Activated naive CD4-positive, alpha-beta T cell treated with anti-CD3 and anti-CD28 coated beads, Interleukin-2, amount 50 U/mL, for 24 hours (primary cell): ENCODE measurements around the gene TULP1.

ENCODE experiments used
- H3K27ac Mint-ChIP-seq: one replicate; pipeline ENCODE4 v1.8.0; 2021; ENCODE audit warnings: mild to moderate bottlenecking, mixed read lengths
- H3K27me3 Mint-ChIP-seq: one replicate; pipeline ENCODE4 v1.8.0; 2021; ENCODE audit warnings: mixed read lengths
- H3K36me3 Mint-ChIP-seq: one replicate; pipeline ENCODE4 v1.8.0; 2021; ENCODE audit warnings: mixed read lengths
- H3K4me1 Mint-ChIP-seq: one replicate; pipeline ENCODE4 v1.8.0; 2021; ENCODE audit warnings: mixed read lengths
- H3K4me3 Mint-ChIP-seq: one replicate; pipeline ENCODE4 v1.8.0; 2021; ENCODE audit warnings: mild to moderate bottlenecking, mixed read lengths
- H3K9me3 Mint-ChIP-seq: one replicate; pipeline ENCODE4 v1.8.0; 2021; ENCODE audit warnings: mixed read lengths

Gene TULP1

DNA sequence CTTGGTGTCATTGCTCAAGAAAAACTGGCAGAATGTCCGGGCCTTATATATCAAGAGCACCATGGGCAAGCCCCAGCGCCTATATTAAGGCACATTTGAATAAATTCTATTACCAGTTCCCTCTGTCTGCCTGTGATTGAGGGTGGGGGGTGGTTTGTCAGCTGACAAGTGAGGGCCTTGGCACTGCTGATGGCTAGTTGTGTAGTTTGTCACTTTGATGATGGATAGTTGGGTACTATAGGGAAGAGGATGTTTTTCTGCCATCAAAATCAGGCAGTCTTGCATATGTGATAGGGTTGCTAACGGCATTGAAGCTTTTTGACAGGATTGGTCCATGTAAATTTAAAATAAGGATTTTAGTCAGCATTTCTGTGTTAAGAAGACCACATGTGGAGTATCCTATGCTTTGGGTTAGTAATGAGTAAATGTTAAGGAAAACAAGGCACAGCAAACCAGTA is 42.0 kb downstream of the TULP1 start:
- Mint-ChIP-seq H3K27me3 (no peaks in the 10 kb centered on the region), H3K27ac (peak overlapping the region; percentile 97), H3K36me3 (peaks cover 21% of the 10 kb centered on the region), H3K4me3 (peak overlapping the region; percentile 97), H3K4me1 (peaks cover 25% of the 10 kb centered on the region), H3K9me3 (no peaks in the 10 kb centered on the region)

DNA sequence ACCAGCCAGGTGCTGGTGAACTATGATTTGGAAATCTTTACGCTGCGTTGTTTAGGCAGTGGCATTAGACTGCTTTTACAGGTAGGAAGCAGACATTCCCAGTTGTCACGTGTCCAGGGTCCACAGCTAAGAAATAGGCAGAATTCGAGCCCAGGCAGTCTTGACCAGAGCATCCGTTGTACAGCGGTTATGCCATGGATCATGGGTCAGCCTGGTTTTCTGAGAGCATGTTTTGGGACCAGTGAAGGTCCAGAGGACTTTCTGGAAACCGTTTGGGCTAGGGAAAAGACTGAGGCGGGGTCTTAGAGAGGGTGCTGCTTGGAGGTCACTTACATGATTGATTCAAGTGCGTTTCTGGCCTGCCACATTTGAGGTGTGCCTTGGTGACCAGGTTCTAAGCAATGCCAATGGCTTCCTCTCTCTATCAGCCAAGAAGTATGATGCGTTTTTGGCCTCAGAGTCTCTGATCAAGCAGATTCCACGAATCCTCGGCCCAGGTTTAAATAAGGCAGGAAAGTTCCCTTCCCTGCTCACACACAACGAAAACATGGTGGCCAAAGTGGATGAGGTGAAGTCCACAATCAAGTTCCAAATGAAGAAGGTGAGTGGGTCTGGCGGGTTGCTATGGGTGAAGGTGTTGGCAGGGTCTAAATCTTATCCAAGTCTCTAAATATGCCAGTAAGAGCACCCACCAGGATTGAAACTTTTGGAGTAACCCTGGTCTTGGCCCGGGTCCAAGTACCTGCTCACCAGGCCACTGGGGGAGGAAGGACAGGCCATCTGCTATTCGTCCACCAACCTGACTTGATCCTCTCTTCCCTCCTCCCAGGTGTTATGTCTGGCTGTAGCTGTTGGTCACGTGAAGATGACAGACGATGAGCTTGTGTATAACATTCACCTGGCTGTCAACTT is 42.7 kb downstream of the TULP1 start:
- Mint-ChIP-seq H3K4me1 (peaks cover 25% of the 10 kb centered on the region), H3K4me3 (peak overlapping the region; percentile 97), H3K27me3 (no peaks in the 10 kb centered on the region), H3K9me3 (no peaks in the 10 kb centered on the region), H3K36me3 (peaks cover 21% of the 10 kb centered on the region), H3K27ac (peak overlapping the region; percentile 97)

DNA sequence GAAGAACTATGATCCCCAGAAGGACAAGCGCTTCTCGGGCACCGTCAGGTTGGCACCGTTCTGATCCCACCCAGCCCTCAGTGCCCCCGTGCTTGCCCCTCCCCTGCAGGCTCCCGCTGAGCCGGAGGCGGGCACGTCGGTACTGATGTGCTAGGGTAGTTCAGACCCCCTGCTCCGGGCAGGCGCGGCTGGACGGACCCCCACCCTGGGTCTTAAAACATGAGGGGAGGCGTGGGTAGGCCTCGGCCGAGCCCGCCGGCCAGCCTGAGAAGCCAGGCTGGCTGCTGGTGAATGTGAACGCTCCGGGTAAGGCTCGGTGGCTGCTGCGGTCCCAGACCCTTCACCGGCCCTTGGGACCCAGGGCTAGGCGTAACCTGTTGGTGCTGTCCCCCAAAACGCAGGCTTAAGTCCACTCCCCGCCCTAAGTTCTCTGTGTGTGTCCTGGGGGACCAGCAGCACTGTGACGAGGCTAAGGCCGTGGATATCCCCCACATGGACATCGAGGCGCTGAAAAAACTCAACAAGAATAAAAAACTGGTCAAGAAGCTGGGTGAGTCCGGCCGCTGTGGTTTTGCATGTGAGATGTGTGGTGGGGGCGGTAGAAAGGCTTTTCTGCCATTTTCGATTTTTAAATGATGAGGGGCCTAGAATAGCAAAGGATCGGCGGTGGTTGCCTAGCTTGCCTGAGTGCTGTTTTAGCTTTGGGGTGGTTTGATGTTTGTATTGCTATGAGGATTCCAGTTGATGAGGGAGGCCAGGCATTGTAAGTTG is 43.5 kb downstream of the TULP1 start:
- no peaks in the 10 kb centered on the region for H3K9me3 Mint-ChIP-seq
- H3K4me3 Mint-ChIP-seq: peak overlapping the region; percentile 97
- H3K27ac Mint-ChIP-seq: peak overlapping the region; percentile 97
- peaks cover 25% of the 10 kb centered on the region for H3K4me1 Mint-ChIP-seq
- no peaks in the 10 kb centered on the region for H3K27me3 Mint-ChIP-seq
- H3K36me3 Mint-ChIP-seq: peaks cover 21% of the 10 kb centered on the region

DNA sequence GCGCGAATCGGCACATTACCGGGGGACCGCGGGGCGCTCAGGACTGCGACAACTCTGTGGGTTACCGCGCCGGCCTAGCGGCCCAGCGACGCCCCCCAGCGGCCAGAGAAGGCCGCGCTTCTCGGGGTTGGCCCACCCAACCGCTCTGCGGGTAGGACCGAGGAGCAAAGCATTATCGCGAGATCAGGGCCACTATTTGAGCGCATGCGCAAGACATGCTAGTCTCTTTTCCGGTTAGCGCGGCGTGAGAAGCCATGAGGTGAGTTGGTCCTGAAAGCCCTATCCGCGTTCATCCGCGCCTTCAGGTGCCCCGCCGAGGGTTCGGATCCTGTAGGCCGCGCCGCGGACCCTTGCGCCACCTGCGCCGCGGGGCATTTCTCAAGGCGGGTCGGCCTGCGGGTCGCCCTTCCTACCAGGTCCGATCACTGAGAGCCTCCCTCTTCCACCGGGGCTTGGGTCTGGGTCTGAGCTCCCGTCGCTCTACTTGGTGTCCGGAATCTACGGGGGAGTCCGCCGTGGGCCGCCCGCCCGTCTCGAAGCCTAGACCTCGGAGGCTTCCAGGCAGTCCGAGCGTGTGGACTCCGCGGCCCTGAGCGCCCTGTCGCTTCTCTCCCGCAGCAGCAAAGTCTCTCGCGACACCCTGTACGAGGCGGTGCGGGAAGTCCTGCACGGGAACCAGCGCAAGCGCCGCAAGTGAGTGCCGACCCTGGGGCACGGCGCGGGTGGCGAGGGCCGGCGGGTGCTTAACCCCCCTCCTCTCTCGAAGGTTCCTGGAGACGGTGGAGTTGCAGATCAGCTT is 44.3 kb downstream of the TULP1 start, which contains the start of gene RPL10A:
RPL10A (plus strand) TSS at position 221 of the 799 bp plus-strand sequence; CDS start at position 255, 34 bp downstream.
- Mint-ChIP-seq H3K36me3 (peaks cover 21% of the 10 kb centered on the region), H3K4me1 (peaks cover 25% of the 10 kb centered on the region), H3K4me3 (peak within 1 kb of the TSS; percentile 97), H3K9me3 (no peaks in the 10 kb centered on the region), H3K27ac (peak within 1 kb of the TSS; percentile 97), H3K27me3 (no peaks in the 10 kb centered on the region)

DNA sequence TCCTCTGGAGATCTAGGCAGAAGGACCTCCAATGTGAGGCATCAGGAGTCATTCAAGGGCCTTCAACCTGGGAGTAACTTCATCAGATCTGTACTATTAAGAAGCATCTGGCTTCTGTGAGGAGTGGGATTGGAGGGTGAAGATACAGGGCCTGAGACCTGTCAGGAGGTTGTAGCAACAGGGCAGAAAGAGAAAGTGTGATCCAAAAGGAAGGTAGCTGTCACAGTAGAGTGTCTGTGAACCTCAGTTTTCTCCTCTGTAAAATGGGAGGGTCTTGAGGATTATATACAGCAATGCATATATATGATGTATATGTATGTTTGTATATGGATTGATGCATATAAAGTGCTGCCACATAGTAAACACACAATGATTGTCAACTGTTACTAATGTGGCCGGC is 47.0 kb downstream of the TULP1 start:
- H3K27ac Mint-ChIP-seq: no peak overlapping the region
- H3K27me3 Mint-ChIP-seq: no peaks in the 10 kb centered on the region
- H3K36me3 Mint-ChIP-seq: peaks cover 21% of the 10 kb centered on the region
- peaks cover 8% of the 10 kb centered on the region for H3K4me1 Mint-ChIP-seq
- no peaks in the 10 kb centered on the region for H3K9me3 Mint-ChIP-seq
- H3K4me3 Mint-ChIP-seq: no peak overlapping the region

DNA sequence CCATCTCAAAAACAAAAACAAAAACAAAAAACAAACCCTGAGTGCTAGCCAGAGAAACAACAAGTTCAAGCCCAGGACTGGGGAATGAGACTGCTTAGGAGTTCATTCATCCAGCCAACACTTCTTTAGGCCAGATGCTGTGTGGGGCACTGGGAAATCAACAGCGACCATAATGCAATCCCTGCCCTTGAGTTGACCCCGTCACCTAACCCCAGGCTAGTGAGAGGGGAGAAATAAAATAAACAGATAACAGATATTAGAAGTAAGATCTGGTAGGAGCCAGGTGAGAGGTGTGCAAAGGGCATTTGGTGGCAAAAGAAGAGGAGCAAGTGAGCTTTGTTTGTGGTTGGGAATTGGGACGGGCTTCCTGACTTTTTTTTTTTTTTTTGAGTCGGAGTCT is 49.4 kb downstream of the TULP1 start:
- peaks cover 5% of the 10 kb centered on the region for H3K4me1 Mint-ChIP-seq
- H3K9me3 Mint-ChIP-seq: no peaks in the 10 kb centered on the region
- H3K4me3 Mint-ChIP-seq: no peak overlapping the region
- H3K27me3 Mint-ChIP-seq: no peaks in the 10 kb centered on the region
- H3K27ac Mint-ChIP-seq: no peak overlapping the region
- H3K36me3 Mint-ChIP-seq: peaks cover 10% of the 10 kb centered on the region

DNA sequence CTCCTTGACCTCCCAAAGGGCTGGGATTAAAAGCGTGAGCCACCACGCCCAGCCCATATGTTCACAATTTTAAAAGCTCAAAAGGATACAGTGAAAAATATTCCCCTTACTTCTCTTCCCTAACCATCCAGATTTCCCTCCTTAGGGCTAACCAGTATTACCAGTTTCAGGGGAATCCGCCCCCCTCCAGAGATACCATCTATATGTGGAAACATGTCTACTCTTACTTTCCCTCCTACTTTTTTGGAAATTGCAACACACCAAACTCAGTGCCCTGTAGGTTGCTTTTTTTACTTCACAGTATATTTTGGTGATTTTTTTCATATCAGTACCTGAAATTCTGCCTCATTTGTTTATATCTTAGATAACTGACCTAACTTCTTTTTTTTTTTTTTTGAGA is 51.4 kb downstream of the TULP1 start:
- no peak overlapping the region for H3K4me3 Mint-ChIP-seq
- no peaks in the 10 kb centered on the region for H3K27me3 Mint-ChIP-seq
- no peaks in the 10 kb centered on the region for H3K4me1 Mint-ChIP-seq
- peaks cover 8% of the 10 kb centered on the region for H3K36me3 Mint-ChIP-seq
- H3K27ac Mint-ChIP-seq: no peak overlapping the region
- H3K9me3 Mint-ChIP-seq: no peaks in the 10 kb centered on the region

DNA sequence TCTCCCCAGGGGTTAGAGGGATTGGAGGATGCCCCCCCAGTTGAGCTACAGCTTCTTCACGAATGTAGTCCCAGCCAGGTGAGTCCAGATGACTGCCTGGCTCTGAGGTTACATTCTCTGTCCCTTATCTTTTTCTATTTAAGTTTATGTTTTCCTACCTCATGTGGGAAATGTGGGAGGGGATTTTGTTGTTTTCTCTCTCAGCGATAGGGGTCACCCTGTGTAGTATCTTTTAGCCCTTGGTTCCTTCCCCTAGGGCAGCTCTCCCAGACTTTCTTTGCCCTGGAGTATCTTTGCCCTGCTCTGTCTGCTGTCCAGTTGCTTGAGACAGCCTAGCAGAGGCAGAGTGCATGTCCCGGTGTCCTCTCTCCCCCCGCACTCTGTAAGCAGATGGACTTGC is 54.8 kb downstream of the TULP1 start:
- no peaks in the 10 kb centered on the region for H3K27me3 Mint-ChIP-seq
- H3K27ac Mint-ChIP-seq: no peak overlapping the region
- H3K4me3 Mint-ChIP-seq: no peak overlapping the region
- H3K4me1 Mint-ChIP-seq: peaks cover 17% of the 10 kb centered on the region
- H3K9me3 Mint-ChIP-seq: no peaks in the 10 kb centered on the region
- peaks cover 15% of the 10 kb centered on the region for H3K36me3 Mint-ChIP-seq

DNA sequence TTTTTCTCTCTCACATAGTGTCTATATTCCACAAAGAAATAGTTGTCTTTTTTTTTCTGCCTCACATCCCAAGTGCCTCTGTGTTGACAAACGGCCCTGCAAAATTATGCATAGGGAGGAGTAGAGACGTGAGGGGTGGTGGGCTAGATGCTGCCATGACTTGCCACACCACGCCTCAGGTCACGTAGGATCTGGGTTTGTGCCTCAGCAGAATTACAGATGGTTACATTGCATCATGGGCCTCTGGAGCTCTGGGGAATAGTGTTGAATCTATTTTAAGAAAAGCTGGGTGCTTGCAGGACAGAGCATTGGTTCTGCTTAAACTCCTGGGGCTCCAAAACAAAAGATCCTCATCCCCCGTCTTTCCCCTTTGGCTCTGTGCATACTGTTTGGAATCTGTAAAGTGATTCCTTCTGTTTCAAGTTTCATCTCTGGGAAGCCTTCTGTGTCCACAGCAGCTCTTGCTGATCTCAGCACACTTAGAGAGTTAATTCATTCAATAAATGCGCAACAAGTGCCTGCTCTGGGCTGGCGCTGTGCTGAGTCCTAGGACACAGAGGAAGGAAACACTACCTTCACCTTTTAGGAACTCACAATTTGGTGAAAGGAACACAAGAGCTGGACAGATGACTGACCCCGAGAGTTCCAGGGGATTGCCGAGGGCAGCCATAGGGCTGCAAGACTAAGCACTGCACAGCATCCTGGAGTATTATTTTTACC is 58.1 kb downstream of the TULP1 start:
- Mint-ChIP-seq H3K36me3 (peaks cover 8% of the 10 kb centered on the region), H3K27ac (no peak overlapping the region), H3K27me3 (no peaks in the 10 kb centered on the region), H3K9me3 (no peaks in the 10 kb centered on the region), H3K4me1 (peaks cover 35% of the 10 kb centered on the region), H3K4me3 (peak overlapping the region; percentile 37)

DNA sequence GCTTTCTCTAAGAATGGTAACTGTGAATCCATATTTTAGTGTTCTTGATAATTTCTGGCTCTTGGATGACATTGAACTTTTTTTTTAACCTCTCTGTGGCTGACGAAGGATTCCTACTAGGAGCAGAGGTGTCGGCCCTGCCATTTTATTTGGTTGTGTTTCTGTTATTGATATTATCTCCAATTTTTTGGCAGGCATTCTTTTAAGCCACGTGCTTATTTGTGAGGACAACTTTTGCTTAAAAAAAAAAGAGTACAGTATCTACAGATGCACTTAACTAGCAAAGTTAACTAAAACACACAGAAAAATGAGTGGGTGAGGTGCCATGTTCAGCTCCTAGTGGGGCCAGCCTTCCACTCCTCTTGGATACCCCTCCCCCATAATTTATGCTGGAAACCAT is 59.5 kb downstream of the TULP1 start:
- Mint-ChIP-seq H3K36me3 (peaks cover 7% of the 10 kb centered on the region), H3K9me3 (no peaks in the 10 kb centered on the region), H3K4me1 (peaks cover 37% of the 10 kb centered on the region), H3K27ac (no peak overlapping the region), H3K4me3 (peak overlapping the region; percentile 71), H3K27me3 (no peaks in the 10 kb centered on the region)

DNA sequence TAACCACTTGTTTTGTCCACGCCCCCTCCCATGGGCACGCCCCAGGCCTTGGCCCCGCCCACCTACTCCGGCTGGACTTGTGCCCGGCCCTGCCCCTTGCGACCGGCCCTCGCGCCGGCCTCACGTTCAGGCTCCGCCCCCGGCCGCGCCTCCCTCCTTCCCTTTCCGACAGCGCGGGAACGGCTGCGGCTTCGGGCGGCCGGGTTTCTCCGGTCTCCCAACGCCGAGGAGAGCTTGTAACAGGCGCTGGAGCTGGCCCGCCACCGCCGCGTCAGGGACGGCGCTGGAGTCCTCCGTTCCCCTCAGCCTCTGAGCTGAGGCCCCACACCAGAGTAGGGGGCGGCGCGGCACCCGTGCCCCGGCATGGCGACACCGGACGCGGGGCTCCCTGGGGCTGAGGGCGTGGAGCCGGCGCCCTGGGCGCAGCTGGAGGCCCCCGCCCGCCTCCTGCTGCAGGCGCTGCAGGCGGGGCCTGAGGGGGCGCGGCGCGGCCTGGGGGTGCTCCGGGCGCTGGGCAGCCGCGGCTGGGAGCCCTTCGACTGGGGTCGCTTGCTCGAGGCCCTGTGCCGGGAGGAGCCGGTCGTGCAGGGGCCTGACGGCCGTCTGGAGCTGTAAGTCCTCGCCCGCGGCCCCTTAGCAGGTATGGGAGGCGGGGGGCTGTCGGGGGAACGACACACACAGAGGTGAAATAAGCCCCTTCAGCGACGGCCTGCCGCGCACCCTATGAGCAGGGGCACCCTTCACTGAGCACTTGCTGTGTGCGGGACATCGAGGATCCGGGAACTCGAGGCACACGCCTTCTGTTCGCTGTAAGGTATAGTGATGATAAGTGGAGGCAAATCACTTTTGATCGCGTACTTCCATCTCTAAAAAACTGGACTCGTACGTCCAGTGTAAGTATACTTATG is 60.3 kb downstream of the TULP1 start, which contains the start of gene FANCE:
FANCE (plus strand) TSS at position 156 of the 908 bp plus-strand sequence; CDS start at position 364, 208 bp downstream.
- Mint-ChIP-seq H3K36me3 (peaks cover 7% of the 10 kb centered on the region), H3K27ac (peak within 1 kb of the TSS; percentile 69), H3K9me3 (no peaks in the 10 kb centered on the region), H3K27me3 (no peaks in the 10 kb centered on the region), H3K4me3 (peak within 1 kb of the TSS; percentile 83), H3K4me1 (peaks cover 37% of the 10 kb centered on the region)

DNA sequence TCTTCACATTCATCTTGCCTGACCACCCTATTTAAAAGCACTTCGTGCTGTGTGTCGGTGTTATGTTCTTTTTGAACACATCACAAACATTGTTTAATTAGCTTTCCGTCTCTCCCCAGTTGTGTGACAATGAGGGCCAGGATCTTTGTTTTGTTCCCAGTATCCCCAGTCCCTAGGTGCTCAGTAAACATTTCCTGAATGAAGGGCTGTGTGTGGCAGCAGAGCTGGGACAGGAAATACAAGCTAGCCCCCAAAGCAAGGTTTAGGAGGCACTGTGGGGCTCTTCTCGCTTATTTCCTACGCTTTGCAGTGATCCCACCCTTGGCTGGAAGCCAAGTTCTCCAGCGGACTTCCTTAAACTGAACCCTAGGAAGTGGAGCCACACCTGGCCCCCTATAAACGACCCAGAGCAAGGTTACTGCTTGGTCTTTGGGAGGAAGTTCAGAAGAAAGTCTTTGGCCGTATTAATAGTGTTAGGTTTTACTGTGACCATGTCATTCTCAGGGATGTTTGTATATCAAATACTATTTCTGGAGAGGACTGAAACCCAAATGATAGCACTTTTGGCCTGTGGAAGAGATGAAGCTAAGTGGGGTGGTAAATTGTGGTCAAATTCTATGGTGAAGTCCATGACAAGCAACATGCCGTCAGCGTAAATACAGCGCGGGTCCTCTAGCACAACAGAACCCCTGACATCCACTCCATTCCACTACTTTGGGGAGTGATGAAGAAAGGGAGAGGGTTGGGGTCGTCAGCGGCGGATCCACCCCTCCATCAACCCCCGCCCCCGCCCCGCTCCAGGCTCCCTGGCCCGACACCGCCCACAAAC is 61.1 kb downstream of the TULP1 start:
- Mint-ChIP-seq H3K9me3 (no peaks in the 10 kb centered on the region), H3K27ac (peak overlapping the region; percentile 69), H3K27me3 (no peaks in the 10 kb centered on the region), H3K36me3 (peaks cover 7% of the 10 kb centered on the region), H3K4me1 (peaks cover 37% of the 10 kb centered on the region), H3K4me3 (peak overlapping the region; percentile 83)

DNA sequence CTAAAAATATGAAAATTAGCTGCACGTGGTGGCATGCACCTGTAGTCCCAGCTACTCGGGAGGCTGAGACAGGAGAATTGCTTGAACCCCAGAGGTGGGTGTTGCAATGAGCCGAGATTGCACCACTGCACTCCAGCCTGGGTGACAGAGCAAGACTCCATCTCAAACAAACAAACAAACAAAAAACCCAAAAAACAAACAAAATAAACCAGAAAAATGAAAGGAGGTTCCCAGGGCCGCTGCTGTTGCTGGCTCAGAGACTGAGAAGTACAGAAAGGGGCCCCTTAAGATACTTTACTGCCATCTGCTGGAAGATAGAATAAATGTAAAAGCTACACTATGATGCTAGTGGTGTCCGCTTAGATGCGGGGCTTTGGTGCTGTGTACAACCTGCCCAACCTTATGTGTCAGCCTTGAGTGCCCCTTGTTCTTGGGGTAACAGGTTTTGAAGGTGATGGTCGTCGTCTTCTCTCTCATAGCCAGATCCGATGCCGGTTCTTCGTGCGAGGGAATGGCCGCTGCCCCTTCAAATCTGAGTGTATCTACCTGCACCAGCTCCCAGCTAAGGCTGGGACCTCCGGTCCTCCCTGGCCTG is 63.3 kb downstream of the TULP1 start:
- H3K9me3 Mint-ChIP-seq: no peaks in the 10 kb centered on the region
- peaks cover 38% of the 10 kb centered on the region for H3K4me1 Mint-ChIP-seq
- H3K27ac Mint-ChIP-seq: no peak overlapping the region
- no peaks in the 10 kb centered on the region for H3K27me3 Mint-ChIP-seq
- no peak overlapping the region for H3K4me3 Mint-ChIP-seq
- H3K36me3 Mint-ChIP-seq: no peaks in the 10 kb centered on the region
